Smooth muscle cell of the coronary artery (primary cell): ENCODE data around the gene PDLIM4. TPM values are rescaled to one million over a fixed set of nuclear protein-coding genes. Genes with fewer than 3 reads are reported as not detected.

ENCODE experiments used
- total RNA-seq: library from RNA; depleted of rRNA; stranded (reverse); fragments of >200 nt; gene quantifications from 2 replicates; pipeline ENCODE4 v1.2.3, GENCODE V29; 2014; ENCODE audit warnings: low replicate concordance

The PDLIM4 gene, protein sequence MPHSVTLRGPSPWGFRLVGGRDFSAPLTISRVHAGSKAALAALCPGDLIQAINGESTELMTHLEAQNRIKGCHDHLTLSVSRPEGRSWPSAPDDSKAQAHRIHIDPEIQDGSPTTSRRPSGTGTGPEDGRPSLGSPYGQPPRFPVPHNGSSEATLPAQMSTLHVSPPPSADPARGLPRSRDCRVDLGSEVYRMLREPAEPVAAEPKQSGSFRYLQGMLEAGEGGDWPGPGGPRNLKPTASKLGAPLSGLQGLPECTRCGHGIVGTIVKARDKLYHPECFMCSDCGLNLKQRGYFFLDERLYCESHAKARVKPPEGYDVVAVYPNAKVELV
- 17.3 and 34.6 TPM in 2 replicates for total RNA-seq

DNA sequence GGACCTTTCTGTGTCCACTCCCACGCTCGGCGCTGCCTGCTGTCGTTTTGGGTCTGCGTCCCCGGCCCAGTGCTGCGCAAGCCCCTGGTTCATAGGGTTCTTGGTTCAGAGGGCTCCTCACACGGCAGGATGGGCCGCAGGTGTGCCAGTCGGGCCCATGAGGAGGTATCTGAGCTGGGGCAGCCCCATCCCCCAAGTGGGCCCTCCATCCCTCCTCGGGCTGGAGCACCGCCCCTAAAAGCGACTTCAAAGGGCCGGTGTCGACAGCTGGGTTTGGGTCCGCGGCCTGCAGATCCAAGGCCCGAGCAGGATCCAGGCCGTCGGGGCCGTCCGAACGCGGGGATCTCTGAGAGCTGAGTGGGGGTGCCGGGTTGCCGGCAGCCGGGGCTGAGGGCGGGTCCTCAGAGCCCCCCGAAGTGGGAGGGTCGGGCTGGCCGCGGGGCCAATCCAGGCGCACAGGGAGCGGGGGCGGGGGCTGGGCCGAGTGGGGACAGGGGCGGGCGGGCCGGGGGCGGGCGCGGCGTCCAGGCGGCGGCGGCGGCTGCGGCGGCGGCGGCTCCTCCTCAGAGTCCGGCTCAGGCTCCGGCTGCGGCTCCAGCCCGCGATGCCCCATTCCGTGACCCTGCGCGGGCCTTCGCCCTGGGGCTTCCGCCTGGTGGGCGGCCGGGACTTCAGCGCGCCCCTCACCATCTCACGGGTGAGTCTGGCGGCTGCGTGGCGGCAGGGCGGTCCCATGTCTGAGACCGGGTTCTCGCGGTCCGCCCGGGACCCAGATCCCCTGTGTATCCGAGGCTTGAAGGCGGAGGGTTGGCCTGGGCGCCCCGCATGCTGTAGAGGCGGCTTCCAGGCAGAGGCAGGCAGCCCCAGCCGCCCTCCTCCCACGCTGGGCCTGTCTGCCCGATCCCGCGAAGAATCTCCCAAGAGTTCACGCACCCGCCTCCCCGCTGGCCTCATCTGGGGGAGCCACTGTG lies at the start of gene PDLIM4:
PDLIM4 (plus strand) TSS at position 566 of the 971 bp plus-strand sequence; CDS start at position 605, 39 bp downstream.

DNA sequence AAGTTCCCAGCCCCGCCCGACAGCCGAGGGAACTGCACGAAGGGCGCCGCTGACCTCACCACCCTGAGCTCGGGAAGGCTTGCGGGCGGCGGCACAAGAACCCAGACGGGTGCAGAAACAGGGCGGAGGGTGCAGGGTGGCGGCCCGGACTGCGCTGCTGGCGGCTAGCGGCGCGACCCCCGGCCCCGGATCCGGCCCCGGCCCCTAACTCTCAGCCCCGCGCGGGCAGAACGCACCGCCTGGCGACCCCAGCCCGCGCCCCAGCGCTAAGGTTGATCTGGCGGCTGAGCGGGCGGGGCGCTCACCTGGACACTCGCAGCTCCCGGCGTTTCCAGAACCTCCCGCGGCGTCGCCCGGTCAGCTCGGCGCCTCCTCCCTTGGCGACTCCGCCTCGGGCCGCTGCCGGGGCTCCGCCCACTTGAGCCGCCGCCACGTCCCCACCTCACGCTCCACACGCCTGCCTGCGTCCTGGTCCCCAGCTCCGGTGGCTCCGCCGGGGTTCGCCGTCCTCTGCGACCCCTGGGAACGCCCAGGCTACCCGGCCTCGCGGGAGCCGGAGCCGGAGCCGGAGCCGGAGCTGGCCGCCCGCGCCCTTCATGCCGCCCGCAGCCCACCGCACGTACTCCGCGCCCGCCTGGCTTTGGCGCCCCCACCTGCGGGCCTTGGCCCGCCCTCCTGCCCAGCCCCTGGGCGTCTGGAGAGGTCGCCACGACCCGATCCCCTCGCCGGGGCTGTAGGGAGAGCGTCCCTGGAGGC lies 29.8 kb upstream of the PDLIM4 start, which contains the start of gene P4HA2:
P4HA2 (minus strand) TSS at position 369 of the 756 bp plus-strand sequence. CDS start 9,227 bp downstream, outside the sequence.

DNA sequence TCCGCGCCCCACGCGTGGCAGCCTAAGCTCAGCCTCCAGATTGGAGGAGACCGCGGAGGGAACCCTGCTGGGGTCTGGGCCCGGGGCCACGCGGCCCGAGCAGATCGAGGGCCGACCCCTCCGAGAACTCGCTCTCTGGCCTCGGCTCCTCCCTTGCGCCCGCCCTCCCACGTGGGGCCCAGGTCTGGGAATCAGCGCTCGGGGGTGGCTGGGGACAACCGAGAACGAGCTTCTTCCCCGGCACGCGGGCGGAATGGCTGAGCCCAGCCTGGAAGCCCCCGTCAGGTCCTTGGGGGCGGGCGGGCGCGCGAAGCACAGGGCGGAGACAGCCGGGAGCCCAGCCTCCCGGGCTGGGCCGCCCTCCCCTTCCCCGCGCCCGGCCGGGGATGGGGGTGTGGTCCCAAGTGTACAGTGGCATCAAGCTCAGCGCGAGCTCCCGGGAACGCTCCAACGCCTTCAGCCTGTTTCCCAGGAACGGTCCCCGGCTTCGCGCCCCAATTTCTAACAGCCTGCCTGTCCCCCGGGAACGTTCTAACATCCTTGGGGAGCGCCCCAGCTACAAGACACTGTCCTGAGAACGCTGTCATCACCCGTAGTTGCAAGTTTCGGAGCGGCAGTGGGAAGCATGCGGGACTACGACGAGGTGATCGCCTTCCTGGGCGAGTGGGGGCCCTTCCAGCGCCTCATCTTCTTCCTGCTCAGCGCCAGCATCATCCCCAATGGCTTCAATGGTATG lies 36.7 kb downstream of the PDLIM4 start, which contains the start of gene SLC22A4:
SLC22A4 (plus strand) TSS at position 403 of the 736 bp plus-strand sequence; CDS start at position 626, 223 bp downstream.

Other genes with a start within 250 kb of the PDLIM4 start
- gene ACSL6, start 246.0 kb upstream of the PDLIM4 start, total RNA-seq = 0.12 TPM in 1 of 2 replicates, not detected in the other
- gene IL3, start 197.0 kb upstream of the PDLIM4 start, total RNA-seq = not detected in 2 replicates
- gene CSF2, start 183.9 kb upstream of the PDLIM4 start, total RNA-seq = not detected in 2 replicates
- 256 and 317 TPM in 2 replicates for gene P4HA2, start 29.8 kb upstream of the PDLIM4 start, total RNA-seq
- 1.5 and 3.8 TPM in 2 replicates for gene SLC22A4, start 36.7 kb downstream of the PDLIM4 start, total RNA-seq
- 4.2 and 5.5 TPM in 2 replicates for gene SLC22A5, start 112.0 kb downstream of the PDLIM4 start, total RNA-seq
- gene IRF1, start 233.1 kb downstream of the PDLIM4 start, total RNA-seq = 9.2 and 15.6 TPM in 2 replicates